ENCODE results near the gene TBC1D22A.

TBC1D22A gene

DNA sequence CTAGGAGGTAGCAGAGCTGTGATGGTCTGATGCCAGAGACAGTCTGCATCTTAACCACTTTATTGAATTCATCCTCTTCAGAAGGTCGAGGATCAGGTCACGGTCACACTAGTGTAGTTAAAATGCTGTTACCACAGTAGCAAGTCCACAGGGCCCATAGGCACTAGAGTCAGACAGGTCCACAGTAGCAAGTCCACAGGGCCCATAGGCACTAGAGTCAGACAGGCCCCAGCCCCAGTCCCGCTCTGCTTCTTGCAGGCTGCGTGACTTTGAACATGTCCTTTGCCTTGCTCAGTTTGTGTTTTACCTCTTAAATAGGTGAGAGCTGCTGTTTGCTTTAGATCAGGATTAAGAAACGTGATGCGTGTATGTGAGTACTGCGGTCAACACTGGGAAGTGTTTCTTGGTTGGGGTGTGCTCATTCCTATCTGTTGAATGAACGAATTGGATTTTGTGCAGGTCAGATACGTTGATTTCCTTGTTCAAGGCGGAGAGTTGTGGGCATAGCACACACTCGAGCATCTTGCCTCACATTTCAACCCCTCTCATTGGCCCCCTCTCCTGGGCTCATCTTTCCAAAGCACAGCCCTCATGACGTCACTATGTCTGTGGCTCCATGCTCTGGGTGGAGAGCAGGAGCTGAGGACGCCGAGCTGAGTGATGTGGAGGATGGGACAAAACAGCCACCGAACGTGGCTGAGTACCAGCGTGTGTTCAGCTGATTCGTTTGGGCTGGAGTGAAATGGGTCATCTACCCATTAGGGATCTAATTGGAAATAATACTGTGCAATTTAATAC lies 191.7 kb downstream of the TBC1D22A start:
- DNase-seq (ENCODE audit: low read depth in 1 of 2, low spot score in 1 of 2) = no peak

GRCh38 chr22:46954781-46955180 lies 192.3 kb downstream of the TBC1D22A start:
- DNase-seq (ENCODE audit: low read depth in 1 of 2, low spot score in 1 of 2) = no peak

GRCh38 chr22:46956498-46957215 lies 194.2 kb downstream of the TBC1D22A start:
- no peak for DNase-seq (ENCODE audit: low read depth in 1 of 2, low spot score in 1 of 2)

DNA sequence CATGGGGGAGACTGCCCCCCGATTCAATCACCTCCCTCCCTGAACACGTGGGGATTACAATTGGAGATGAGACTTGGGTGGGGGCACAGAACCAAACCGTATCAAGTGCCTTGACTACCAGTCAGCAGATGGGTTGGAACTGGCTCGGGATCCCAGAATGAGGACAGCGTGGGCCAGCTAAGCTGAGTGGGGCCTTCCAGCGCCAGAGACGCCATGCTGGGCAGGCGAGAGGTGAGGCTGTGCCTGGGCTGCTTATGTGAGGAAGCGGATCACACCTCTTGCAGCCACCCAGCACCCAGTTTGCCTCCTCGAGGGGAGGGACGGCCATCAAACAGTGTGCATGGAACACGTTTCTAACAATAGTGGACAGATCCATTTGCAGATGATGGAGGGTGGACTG lies 195.1 kb downstream of the TBC1D22A start:
- no peak for DNase-seq (ENCODE audit: low read depth in 1 of 2, low spot score in 1 of 2)

DNA sequence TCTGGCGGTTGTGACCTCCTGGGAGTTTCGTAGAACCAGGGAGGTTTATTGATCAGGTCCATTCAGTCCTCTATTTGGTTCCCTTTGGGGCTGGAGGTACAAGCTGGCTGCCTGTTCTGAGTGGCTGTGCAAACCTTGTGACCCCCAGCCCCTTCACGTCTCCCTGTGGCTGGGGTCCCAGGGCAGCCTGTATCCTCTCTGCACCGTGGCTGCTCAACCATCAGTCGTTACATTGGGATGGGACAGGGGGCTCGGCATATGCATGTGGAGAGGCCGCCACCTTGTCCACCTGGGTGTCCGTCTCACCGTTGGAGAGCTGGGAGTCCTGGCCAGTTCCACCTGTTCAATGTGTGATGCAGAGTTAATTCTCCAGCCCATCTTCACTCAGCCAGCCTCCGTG lies 195.7 kb downstream of the TBC1D22A start:
- DNase-seq (ENCODE audit: low read depth in 1 of 2, low spot score in 1 of 2) = no peak

DNA sequence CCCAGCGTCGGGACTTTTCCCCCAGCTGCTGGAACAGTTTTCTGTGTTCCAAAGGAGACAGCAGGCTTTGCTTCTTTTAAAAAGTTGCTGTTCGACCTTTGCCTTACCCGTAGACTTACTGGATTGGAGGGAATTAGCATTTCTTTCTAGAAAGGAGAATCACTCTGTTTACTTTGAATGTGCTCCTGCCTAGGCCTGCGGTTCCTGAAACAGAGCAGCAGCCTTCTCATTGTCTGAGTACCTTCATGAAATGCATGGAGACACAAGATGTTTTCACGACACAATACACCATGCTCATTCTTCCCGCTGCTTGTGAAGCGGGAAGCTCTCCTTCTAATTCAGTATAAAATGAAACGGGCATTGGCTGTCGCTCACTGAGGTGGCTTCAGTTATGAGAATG lies 196.2 kb downstream of the TBC1D22A start:
- DNase-seq (ENCODE audit: low read depth in 1 of 2, low spot score in 1 of 2) = no peak

DNA sequence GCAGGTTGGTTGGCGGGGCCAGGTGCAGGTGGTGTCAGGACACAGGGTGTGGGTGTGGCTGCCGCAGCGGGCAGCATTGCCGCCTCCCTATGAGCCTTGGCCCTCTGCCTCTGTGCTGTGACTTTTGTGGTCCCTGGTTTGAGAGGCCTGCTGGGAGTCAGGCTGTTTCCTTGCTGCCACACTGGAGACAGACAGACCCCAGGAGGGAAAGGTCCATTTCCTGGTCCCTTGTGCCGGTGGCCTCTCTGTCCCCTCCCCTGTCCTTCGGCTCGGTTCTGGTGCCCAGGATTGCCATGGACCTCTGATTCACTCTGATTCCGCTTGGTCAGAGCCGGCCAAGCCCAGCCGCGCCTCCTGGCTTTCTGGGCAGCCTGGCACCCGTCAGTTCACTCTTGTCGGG lies 196.9 kb downstream of the TBC1D22A start:
- DNase-seq (ENCODE audit: low read depth in 1 of 2, low spot score in 1 of 2) = no peak

GRCh38 chr22:46961591-46962295 lies 199.3 kb downstream of the TBC1D22A start:
- no peak for DNase-seq (ENCODE audit: low read depth in 1 of 2, low spot score in 1 of 2)

GRCh38 chr22:46962406-46962805 lies 200.0 kb downstream of the TBC1D22A start:
- DNase-seq (ENCODE audit: low read depth in 1 of 2, low spot score in 1 of 2) = no peak

- no peak for DNase-seq (ENCODE audit: low read depth in 1 of 2, low spot score in 1 of 2)
These were observed 201.5 kb downstream of the TBC1D22A start for GRCh38 chr22:46963672-46964545.

GRCh38 chr22:46964773-46965550 lies 202.5 kb downstream of the TBC1D22A start:
- DNase-seq (ENCODE audit: low read depth in 1 of 2, low spot score in 1 of 2) = no peak

GRCh38 chr22:46965555-46966494 lies 203.4 kb downstream of the TBC1D22A start:
- DNase-seq (ENCODE audit: low read depth in 1 of 2, low spot score in 1 of 2) = no peak

- DNase-seq (ENCODE audit: low read depth in 1 of 2, low spot score in 1 of 2) = no peak
These were observed 204.0 kb downstream of the TBC1D22A start for GRCh38 chr22:46966495-46966845.

GRCh38 chr22:46966846-46967245 lies 204.4 kb downstream of the TBC1D22A start:
- DNase-seq (ENCODE audit: low read depth in 1 of 2, low spot score in 1 of 2) = no peak

- no peak for DNase-seq (ENCODE audit: low read depth in 1 of 2, low spot score in 1 of 2)
These were observed 205.3 kb downstream of the TBC1D22A start for GRCh38 chr22:46967445-46968358.

- no peak for DNase-seq (ENCODE audit: low read depth in 1 of 2, low spot score in 1 of 2)
These were observed 205.9 kb downstream of the TBC1D22A start for GRCh38 chr22:46968359-46968740.

DNA sequence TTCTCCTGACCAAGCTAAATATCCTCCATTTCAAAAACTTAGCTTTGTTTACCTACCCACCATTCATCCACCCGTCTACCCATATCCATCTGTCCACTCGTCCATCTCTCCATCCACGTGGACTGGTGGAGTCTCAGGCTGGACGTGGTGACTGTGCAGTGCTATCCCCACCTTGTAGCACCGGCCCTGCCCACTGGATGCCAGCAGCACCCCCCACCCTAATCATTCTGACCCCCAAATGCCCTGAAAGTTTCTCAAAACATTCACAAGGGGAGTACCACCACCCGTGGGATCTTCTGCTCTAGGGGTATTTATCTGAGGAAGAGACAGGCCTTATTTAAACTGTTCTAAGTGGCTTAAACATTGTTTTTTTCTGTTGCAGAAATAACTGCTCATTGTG lies 206.4 kb downstream of the TBC1D22A start:
- DNase-seq (ENCODE audit: low read depth in 1 of 2, low spot score in 1 of 2) = no peak

DNA sequence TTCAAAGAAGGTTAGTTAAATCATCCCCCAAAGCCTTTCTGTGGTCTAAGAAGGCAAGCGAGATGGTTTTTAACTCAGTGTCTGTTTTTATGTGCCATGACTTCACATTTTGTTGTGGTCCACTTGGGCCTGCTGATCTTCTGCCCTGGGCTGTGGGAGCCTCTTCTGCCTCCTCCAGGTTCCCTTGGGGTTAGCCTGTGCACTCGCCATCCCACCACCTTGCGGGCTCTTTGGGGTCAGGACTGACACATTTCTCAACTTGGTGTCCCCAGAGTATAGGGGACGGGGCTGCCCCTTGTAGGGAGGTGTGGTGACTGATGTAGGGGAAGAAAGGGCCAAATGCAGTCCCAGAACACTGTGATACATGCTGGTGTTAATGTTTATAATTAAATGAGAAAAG lies 207.0 kb downstream of the TBC1D22A start:
- no peak for DNase-seq (ENCODE audit: low read depth in 1 of 2, low spot score in 1 of 2)
